D341Med (cell line): ENCODE results near the gene L3MBTL4.
"Not testable (repeated sequence)": the region's sequence is repeated elsewhere in the genome, so short reads cannot be mapped to it uniquely, and the experiment has no call there.

Source experiments
- DNase-seq: peaks from one replicate; pipeline ENCODE4 v3.0.0; 2012; ENCODE audit warnings: low spot score

L3MBTL4 gene

DNA sequence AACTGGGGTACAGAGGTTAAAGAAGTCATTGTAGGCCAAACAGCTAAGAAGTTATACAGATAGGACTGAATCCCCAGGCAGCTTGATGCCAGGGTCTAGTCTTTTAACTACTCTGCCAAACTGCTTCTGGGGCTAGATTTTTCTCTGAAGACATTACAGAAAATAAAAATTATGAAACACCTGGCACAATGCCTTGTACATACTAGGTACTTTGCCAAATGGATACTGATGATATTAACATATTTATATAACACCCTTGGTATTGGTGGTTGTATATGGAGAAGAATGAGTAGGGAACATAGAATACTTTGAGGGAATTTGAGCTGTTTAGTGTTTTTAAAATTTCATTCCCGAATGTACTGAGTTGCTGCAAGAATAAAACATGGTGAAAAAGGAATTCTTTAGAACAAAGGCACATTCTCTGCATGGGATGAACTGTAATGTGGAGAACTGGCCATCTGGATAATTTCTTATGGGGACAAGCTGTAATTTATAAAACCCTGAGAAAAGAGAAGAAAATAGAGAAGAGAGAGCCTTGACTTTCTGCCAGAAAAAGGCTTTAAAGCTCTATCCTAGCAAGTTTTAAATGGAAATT is 308.5 kb downstream of the L3MBTL4 start:
- no peak for DNase-seq

DNA sequence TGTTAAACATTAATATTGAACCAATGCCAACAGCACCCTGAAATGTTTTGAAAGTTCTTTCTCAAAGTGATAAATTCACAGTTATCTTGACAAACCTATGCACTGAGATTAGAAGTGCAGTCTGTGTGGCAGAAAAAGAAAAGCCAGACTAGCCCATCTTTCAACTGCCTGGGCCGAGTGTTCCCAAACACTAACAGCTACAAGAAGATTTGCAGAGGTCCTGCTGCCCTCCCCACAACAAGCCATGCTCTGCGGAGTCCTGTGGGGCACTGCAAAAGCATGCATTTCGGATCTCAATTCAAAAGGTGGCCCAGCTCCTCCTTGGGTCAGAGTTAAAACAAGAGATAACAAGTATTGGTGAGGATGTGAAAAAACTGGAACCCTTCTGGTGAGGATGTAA is 311.0 kb downstream of the L3MBTL4 start:
- DNase-seq: no peak

DNA sequence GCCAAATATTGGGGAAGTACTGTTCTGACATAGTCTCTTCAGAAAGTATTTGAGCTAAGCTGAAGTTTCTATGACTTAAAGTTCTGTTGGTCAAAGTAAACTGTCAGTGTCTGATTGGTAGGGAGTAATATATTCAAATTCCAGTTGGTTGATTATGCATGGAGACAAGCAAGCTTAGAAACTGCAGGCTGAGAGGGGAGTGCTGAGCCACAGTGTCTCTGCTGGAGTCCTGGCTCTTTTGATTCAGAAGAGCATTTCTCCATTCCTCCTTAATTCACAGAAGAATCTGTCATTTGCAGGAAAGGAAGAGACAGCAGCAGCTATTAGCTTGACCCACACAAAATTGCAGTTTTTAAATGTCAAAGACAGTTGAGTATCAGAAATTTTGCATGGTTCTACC is 318.0 kb downstream of the L3MBTL4 start:
- DNase-seq: no peak

DNA sequence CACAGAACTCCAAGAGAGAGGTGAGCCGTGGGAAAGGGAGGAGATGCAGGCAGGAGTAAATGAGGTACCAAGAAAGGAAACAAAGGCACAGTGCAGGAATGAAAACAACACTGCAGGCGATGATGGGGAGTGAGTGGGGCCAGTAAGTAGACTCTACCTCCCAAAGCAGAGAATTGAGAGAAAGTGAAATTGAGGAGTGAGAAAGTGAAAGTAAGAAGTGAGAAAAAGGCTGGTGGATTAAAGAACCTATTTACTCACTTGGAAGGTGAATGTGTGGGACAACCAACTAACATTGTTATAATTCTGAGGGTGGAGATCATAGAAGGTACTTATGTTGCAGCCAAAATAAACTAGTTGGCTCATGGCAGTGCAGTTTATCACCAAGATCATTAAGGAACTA is 326.3 kb downstream of the L3MBTL4 start:
- DNase-seq: no peak

DNA sequence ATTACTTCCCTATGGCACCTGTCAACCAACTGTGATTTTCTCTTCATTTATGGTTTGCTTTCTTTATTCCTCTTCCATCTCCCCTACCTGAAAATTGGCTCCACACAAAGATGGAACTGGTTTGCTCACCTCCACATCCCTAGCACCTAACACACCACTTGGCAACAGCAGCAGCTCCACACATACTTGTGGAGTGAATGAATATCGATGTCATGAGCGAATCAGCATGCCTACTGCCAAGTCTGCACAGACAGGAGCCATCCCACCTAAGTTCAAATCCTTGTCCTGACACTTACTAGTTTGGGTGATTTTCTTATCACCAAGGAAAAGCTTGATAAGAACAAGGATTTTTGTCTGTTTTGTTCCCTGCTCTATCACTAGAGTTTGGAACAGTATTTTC is 328.0 kb downstream of the L3MBTL4 start:
- no peak for DNase-seq

DNA sequence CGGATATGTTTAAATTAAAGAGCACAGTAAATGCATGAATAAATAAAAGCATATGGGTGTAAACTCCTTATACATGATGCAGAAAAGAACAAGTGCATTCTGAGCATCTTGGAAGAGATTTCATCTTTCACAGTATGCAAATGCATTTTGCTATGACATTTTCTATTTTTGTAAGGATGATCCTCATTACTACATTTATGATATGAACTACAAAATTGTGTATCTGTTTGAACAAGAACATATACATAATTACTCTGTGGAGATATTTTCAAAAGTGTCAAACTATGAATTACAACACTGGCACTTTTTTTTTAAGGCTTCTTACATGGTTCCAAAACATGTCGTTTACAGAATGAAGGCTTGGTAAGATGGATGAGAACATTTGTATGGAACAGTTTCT is 335.3 kb downstream of the L3MBTL4 start:
- DNase-seq: no peak

DNA sequence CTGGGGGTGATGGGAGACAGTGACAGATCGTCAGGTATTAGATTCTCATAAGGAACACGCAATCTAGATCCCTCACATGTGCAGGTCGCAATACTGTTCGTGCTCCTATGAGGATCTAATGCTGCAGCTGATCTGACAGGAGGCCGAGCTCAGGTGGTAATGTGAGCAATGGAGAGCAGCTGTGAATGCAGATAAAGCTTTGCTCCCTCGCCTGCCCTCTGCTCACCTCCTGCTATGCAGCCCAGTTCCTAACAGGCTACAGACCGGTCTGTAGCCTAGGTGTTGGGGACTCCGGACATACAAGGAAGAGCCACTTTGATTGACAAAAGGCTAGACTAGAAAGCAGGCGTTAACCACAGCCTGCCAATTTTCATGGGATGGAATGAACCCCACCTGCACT is 335.8 kb downstream of the L3MBTL4 start:
- DNase-seq: no peak

DNA sequence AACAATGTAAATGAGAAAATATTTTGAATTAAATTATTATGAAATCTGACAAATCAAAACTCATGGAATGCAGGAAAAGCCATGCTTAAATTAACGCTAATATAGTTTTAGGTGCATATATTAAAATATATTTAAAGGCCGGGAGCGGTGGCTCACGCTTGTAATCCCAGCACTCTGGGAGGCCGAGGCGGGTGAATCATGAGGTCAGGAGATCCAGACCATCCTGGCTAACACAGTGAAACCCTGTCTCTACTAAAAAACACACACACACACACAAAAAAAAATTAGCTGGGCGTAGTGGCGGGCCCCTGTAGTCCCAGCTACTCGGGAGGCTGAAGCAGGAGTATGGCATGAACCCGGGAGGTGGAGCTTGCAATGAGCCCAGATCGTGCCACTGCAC is 342.3 kb downstream of the L3MBTL4 start:
- DNase-seq: not testable (repeated sequence)

DNA sequence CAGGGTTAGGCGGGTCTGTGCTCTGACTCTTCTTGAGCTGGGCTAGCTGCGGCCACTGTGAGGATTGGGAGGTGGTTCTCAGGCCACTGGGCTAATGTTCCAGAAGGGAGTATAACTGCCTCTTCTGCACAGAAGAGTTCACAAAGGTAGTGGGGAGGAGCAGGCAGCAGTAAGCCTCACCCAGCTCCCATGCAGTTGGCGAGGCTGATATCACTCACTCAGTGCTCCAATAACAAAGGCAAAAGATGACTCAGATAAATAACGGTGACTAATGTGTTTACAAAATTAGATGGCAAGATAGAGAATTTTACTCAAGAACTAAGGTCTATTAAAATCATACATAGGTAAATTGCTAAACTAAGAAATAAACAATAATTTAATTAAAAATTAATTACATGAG is 345.2 kb downstream of the L3MBTL4 start:
- no peak for DNase-seq

DNA sequence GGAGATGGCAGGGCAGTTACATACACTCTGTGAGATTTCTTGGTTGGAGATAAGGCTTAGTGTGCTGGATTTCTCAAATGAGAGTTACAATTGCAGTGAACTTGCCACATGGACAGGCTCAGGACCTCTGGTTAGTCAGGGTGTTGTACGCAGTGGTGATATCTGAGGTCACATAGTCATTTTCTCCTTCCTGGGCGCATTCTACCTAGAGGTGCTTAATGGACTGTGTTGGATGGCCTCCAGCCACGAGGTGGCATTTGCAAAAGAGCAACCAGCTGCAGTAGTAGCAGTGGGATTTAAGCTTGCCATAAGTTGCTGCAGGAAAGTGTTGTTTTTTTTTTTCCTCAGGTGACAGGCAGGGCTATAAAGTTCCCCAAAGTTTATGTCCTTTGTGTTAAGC is 345.6 kb downstream of the L3MBTL4 start:
- no peak for DNase-seq

DNA sequence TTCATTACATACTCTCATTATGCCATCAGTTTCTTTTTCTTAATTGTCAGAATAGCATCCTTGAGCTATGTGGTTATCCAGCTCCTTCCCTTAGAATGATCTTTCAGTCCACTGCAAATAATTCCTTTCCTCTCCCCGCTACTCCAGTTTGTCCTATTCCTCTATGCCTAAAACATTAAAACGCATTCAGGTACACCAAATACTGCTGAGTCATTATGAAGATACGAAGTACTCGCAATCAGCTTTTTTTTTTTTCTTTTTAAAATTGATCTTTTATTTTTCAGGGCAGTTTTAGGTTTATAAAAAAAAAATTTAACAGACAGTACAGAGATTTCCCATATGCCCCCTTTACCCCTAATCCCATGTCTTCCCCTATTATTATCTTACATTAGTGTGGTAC is 354.6 kb downstream of the L3MBTL4 start:
- no peak for DNase-seq

DNA sequence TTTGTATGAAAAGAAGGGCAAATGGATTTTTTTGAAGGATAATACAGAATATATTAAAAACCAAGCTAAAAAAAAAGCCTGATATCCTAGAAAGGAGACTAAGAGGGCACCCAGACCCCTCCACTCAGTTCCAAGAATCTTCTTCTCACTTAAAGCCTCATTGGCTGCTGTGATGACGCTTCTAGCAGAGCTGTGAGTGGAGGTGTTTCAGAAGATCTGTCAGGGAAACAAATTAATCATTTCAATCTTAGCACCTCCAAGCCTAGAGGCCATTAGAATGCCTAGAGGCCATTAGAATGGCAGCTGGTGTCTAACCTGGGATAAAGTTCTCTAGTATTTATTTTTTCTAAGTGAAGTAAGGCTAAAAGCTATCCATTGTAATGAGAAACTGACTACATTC is 355.2 kb downstream of the L3MBTL4 start:
- no peak for DNase-seq

DNA sequence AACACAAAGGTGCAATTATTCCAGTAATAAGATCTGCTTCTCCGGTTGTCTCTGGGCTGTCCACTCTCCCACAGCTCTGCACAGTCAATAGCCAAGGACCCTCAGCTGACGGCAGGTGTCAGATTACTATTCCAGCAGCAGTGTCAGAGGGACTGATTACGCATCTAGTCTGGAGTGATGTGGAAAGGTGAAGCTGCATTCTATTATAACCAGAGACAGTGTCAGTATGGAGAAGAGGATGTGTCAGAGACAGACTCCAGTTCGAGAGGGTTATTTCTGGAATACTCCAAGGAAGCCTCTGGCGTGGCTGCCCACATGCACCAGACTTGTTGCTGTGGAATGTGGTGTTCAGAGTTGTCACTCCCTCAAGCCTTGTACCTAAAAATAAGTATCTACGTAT is 355.8 kb downstream of the L3MBTL4 start:
- no peak for DNase-seq

DNA sequence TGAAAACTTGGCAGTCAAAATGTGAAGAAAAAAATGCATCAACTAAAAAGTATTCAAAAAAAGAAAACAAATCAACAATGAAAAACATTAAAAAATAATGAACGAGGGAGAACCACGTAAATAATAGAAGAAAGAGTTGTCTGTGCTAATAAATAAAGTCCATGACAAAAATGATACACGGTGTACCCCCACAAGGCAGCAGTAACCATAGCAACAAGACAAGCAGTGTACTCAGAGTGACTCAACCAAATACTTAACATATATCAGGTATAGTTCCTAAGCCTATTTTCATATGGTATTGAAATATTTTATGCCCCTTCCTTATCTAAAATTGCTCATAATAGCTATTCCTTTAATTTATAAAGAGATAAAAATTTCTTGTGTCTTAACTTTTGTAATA is 357.1 kb downstream of the L3MBTL4 start:
- no peak for DNase-seq

DNA sequence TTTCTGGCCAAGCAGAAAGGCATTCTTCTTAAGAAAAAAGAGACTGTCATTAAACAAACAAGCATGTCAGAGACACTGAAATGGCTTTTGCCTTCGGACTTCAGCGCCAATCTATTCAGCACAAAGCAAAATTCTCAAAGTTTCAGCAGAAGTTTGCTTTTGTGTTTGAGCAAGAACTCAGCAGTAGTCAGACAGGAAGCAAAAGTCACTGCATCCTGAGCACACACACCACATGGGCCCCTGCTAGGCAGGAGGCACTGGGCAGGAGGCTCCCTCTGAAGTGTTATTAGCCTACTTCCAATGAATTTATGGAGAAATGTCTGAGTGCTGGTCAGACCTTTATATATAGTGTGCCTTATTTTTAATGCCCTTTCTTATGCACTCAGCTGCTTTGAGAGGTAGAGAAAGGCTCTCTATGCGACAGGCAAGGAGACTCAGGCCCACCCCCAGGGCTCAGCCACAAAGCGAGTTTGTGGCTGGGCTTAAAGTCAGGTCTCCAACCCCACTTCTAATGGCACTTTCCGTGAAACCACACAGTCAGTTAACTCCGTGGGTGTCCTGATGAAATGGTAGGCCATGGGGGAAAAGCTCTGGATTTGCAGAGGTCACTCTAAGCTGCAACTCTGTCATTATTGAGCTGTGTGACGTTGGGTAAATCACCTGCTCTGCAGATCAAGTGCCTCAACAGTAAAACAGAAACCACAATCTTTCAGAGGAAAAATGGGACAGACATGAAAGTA is 358.4 kb downstream of the L3MBTL4 start:
- no peak for DNase-seq

DNA sequence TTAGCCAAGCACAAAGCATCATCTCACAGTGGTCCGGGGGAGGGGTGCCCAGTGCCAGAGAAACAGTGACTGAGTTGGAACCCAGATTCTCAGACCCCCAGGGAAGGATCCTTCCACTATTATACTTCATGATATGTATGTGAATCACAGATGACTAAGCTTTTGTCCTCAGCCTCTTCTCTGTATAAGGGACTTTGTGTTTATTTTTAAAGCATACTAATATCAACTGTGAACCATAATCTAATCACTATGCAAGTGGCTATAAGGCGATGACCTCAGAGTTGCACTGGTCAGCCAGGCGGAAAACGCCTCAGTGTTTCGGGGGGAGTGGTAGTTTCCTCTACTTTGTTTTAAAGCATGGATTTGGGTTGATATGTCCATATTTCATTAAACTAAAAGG is 359.0 kb downstream of the L3MBTL4 start:
- DNase-seq: no peak

DNA sequence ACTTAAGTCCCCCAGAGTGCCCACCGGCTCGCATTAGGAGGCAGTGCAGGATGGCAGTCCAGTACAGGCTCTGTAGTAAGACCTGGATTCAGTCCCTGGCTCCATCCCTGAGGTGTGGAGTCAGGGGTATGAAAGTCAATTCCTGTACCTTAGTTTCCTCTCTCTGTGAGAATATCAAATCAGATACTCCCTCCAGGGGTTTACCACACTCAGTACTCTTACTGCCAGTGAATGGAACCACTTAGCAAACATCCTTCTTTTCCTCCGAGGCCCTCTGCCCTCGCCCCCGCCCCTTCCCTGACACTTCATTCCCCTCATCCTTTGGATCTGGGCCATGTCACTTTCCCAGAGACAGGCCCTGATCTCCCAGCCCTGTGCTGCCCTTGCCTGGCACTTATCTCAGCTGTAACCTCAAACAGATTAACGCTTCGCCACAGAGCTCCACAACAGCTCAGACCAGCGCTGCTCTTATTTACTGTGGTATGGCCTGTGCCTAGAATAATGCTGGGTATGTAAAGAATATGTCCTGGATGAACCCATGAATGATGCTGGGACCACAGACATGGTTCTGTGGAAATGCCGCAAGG is 360.4 kb downstream of the L3MBTL4 start:
- no peak for DNase-seq

DNA sequence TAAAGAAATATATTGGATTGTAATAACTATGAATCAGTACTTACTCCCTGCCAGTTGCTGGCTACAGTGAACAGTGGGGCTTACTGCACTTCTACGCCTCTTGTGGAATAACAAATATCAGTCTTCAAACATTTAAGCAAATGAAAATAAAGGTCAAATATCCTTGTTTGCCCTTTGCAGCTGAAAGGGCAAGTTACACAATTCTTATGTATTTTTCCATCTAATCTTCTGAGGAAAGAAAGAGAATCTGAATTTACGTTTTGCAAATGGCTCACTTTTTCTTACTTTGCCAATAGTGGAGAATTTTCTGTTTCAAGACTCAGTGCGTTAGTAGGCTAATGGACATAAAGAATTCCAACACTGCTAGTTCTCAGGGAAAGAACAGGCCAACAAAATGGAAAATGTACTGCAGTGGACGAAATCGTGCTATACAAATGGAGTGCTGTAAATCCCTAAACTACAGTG is 362.2 kb downstream of the L3MBTL4 start:
- no peak for DNase-seq

DNA sequence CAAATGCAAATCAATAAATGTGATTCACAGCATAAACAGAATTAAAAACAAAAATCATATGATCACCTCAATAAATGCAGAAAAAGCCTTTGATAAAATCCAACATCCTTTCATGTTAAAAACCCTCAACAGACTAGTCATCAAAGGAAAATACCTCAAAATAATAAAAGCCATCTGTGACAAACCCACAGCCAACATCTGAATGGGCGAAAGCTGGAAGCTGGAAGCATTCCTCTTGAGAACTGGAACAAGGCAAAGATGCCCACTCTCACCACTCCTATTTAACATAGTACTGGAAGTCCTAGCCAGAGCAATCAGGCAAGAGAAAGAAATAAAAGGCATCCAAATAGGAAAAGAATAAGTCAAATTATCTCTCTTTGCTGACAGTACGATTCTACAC is 367.1 kb downstream of the L3MBTL4 start:
- not testable (repeated sequence) for DNase-seq

DNA sequence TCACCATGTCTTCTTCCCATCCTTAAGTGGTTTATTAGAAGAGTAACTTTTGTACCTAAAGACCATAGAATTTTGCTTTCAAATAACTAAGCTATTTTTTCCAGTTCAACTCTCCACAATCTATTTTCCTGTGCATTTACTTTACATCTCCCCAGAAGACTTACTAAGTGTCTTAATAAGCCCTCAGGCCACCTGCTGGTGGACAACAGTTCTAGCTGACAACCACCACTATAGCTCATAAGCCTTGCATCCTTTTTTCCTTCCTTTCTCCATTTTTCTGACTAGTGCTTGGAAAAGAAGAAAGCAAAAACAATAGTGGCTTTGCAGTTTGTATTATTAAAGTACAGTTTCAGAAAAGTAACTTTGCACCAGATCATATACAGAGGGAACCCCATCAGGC is 369.9 kb downstream of the L3MBTL4 start:
- DNase-seq: no peak

DNA sequence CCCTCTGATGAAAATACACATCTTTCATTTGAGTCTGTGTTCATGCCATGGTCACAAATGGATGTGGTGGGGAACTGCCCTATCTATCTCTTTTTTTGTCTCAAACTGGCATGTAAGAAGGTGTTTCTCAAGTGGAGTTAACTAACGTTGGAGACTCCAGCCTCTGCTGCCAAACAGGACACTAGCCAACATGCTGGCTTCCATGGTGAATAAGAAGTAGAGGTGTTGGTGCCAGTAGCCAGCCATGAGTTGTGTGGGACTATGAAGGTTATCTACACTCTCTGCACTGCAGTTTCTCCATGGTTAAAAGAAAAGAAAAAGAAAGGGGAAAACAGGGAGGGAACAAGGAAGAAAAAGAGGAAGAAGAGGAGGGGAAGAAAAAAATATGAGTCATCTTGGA is 370.4 kb downstream of the L3MBTL4 start:
- DNase-seq: no peak

DNA sequence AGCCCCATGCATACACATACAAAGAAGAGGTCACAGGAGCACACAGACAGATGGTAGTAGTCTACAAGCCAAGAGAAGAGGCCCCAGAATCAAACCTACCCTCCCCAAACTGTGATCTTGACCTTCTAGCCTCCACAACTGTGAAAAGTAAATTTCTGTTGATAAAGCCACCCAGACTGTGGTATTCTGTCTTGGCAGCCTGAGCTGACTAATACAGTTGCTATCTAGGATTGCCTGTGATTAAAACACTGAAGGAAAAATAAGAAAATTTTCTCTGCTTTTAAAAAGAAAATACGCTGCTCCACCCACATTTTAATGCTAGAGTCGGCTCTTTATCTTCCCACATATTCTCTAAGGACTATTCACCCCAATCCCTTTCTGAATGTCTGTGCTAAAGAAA is 375.7 kb downstream of the L3MBTL4 start:
- no peak for DNase-seq

DNA sequence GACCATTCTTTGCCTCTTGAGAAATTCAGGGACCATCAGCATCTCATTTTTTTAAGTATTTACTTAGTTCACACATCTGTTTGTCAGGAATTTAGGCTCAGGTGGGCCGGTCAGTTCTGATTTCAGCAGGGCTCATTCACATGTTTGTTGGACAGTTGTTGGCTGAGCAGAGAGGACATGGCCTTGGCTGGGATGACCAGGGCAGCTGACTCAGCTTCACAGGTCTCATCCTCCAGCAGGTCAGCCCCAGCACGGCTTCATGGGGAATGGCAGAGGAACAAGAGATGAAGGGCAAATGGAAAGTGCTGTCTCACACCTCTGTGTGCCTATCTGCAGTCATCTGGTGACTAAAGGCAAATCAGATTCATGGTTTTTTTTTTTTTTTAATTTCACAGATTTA is 383.3 kb downstream of the L3MBTL4 start:
- no peak for DNase-seq

DNA sequence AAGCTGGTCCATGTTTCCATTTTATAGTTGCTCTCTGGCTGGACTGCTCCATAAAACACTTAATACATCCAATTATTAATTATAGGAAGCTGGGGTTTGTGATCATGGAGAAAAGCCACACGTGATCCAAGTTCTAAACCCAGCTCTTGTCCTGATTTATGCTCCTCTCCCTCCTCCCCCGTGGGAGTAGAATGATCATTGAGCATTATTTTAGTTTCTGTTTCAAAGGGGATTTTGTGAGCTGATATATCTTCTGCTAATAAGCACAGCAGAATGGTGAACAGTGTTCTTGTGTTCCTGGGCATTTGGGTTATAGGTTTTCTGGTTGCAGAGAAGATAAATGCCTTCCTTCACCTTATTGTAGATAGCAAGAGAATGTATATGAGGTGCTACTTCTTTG is 383.7 kb downstream of the L3MBTL4 start:
- DNase-seq: no peak
